ENCODE data around the gene ADCK2. TPM values are rescaled to one million over a fixed set of nuclear protein-coding genes. Genes with fewer than 3 reads are reported as not detected.
"Not testable (repeated sequence)": the region's sequence is repeated elsewhere in the genome, so short reads cannot be mapped to it uniquely, and the experiment has no call there.

ADCK2 gene
- total RNA-seq, 1 donor from 2014 or later = 48.9 TPM

DNA sequence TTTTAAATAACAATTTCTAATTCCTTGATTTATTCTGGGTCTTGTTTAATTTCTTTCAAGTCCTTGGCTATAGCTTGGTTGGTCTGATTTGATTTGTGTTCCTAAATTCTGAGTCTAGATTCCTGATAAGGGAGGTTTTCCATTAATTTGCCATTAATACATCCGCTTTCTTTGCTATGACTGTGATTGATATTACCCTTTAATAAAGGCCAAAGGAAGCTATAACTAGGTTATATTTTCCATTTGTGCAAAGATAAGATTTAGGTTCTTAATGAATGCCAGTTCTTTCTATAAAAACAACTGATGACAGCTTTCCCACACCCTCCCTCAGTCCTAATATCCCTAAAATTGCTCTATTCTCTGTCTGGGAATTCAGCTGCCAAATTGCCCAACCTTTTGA is 52.0 kb downstream of the ADCK2 start:
- FAIRE-seq (no peak), DNase-seq (ENCODE audit: low spot score in 2 of 2) (no peak)

DNA sequence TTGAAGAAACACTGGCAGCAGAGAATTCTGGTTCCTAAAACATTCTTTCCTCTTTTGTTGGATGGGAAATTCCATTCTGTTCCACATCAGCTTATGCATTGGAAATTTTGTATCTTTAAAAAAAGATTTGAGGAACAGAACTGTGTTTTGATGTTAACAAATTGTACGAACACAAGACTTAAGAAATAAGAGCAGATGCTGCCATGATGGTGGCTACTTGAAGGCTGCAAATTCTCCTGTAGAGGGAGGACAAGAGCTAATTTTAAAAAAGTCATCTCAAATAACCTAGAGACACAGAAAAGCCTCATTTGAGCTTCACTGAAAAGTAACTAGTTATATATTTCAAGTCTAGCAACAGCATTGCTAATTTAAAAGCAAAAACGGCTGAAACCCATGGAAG is 53.5 kb downstream of the ADCK2 start:
- FAIRE-seq (no peak), DNase-seq (ENCODE audit: low spot score in 2 of 2) (no peak)

DNA sequence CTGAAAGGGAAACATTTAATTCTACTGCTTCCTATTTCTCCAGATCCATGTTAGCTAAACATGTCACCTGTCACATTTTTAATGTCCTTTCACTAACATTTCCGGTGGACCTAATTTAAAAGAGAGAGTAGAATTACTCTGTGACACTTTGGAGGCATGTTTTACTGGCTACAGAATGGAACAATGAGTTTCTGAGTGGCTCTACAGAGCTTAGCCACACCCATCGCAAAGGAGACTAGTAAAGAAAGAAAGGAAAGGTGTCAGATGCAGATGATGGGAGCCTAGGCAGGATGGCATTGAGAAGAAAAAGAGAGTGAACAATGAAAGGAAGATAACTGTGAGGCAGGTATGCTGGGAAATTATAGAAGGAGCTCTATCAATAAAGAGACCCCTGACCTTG is 59.7 kb downstream of the ADCK2 start:
- DNase-seq (ENCODE audit: low spot score in 2 of 2) = no peak
- no peak for FAIRE-seq

GRCh38 chr7:140734096-140734495 is 61.4 kb downstream of the ADCK2 start:
- FAIRE-seq (no peak), DNase-seq (ENCODE audit: low spot score in 2 of 2) (no peak)

- no peak for DNase-seq (ENCODE audit: low spot score in 2 of 2)
- no peak for FAIRE-seq
Measured at GRCh38 chr7:140734729-140735128, 62.0 kb downstream of the ADCK2 start.

- FAIRE-seq (no peak), DNase-seq (ENCODE audit: low spot score in 2 of 2) (no peak)
Measured at GRCh38 chr7:140738280-140738679, 65.5 kb downstream of the ADCK2 start.

- not testable (repeated sequence) for DNase-seq (ENCODE audit: low spot score in 2 of 2); FAIRE-seq
Measured at GRCh38 chr7:140743255-140743654, 70.5 kb downstream of the ADCK2 start.

DNA sequence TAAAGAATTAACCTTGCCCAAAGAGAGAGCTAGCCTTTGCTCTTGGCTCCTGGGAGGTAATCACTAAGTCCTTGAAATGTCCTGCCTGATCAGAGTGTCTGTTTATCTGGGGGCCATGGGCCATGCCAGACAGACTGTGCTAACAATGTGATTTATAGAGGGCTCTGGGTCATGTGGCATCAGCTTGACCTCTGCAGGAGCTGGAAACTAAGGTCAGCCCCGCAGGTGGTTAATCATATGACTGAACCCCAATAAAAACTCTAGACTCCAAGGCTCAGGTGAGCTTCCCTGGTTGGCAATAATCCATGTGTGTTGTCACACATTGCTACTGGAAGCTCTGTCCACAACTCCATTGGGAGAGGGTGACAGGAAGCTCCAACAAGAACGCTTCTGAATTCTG is 71.3 kb downstream of the ADCK2 start:
- DNase-seq (ENCODE audit: low spot score in 2 of 2) = no peak
- no peak for FAIRE-seq

Small RNA genes lying within 50 kb of the gene (small RNA-seq; reads per million reads assigned to genes)
- gene RN7SL771P = not detected

Other genes starting within 250 kb of the ADCK2 start
- 113 TPM for gene MKRN1, start 193.4 kb upstream of the ADCK2 start, total RNA-seq
- 25.7 TPM for gene DENND2A, start 32.1 kb upstream of the ADCK2 start, total RNA-seq
- 34.6 TPM for gene NDUFB2, start 23.8 kb downstream of the ADCK2 start, total RNA-seq